Measurements from ENCODE around the gene DYSF. TPM values are rescaled to one million over a fixed set of nuclear protein-coding genes. Genes with fewer than 3 reads are reported as not detected.

Gene DYSF
- total and polyA plus RNA-seq, 2 donors (not counting 3 experiments of a cell fraction or from before 2014, with no cell fraction given): 50.9 to 152 TPM

- BruUV-seq (replicated peaks): no TSS peak
- intact Hi-C loops (cut with micrococcal nuclease) (no loop called here), dilution Hi-C loops (cut with MboI; ENCODE audit: extremely low pct_ligation_motif_present, low sequenced_read_pairs) (no loop called here)
- no peak for TF ChIP-seq FOS (IDR thresholded peaks at IDR 0.05; ENCODE audit: borderline replicate concordance, insufficient read depth, low read length)
- no peaks in the 10 kb centered on the region for H3K4me1 ChIP-seq (ENCODE audit: control insufficient read depth, extremely low read depth, insufficient read depth, low read length)
- no peak overlapping the region for H3K9ac ChIP-seq (replicated peaks; ENCODE audit: extremely low read depth, insufficient read depth, low read length)
- H3K79me2 ChIP-seq (ENCODE audit: control insufficient read depth, insufficient read depth, low read length): no peaks in the 10 kb centered on the region
- CTCF ChIA-PET: interaction anchor here (1.3 to 1.4 kb wide), 2 partner anchors 19 to 94 kb away, joined by 3 read pairs; no protein-coding TSS in a partner anchor
- no peak overlapping the region for H3K4me3 ChIP-seq (replicated peaks in 1 of 3; ENCODE audit: insufficient read depth in 1 of 3, low read depth in 1 of 3, low read length in 3 of 3)
- H3K9me1 ChIP-seq (replicated peaks; ENCODE audit: control insufficient read depth, extremely low read depth, insufficient read depth, low read length): no peaks in the 10 kb centered on the region
- no peak overlapping the region for H3K4me2 ChIP-seq (ENCODE audit: insufficient read depth, low read length)
- H3K27ac ChIP-seq (ENCODE audit: insufficient read depth, low read depth, low read length): no peak overlapping the region
- FAIRE-seq (no peak), DNase-seq (ENCODE audit: low read depth, low spot score) (no peak)
- H3K36me3 ChIP-seq (ENCODE audit: control insufficient read depth in 2 of 2, extremely low read depth in 1 of 2, insufficient read depth in 2 of 2, low read length in 2 of 2): no peaks in the 10 kb centered on the region
- peaks cover 0 to 4% of the 10 kb centered on the region in 2 experiments for H3K27me3 ChIP-seq (ENCODE audit: control insufficient read depth in 2 of 2, insufficient read depth in 2 of 2, low read length in 2 of 2)
- POLR2A ChIA-PET: interaction anchor here (0.9 kb wide), 1 partner anchor 12 kb away, joined by 3 read pairs; no protein-coding TSS in a partner anchor
- H4K20me1 ChIP-seq (replicated peaks; ENCODE audit: control insufficient read depth, extremely low read depth, insufficient read depth, low read length): no peaks in the 10 kb centered on the region
- no peaks in the 10 kb centered on the region for H3K9me3 ChIP-seq (replicated peaks; ENCODE audit: control insufficient read depth, insufficient read depth, low read length)
- H2AFZ ChIP-seq (ENCODE audit: low read depth, low read length): no peak overlapping the region
These were observed 250.8 kb downstream of the DYSF start for GRCh38 chr2:71704131-71704561.

DNA sequence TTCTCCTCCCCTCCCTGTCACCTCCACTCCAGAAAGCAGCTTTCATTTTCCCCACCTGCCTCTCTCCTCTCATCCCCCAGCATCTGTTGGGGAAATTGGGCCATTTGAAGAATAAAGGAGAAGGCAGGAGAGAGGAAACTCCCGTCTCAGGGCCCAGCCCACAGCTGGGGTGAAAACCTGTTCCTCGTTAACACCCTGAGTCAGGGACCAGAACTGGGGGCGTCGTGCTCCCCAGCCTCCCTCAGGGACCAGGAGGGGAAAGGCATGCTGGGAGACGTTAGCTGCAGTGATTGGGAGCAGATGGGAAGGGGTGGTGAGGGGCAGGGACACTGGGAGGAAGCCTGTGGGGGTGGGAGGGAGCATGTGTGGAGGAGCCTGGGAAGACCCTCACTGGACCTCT lies 251.3 kb downstream of the DYSF start:
- H4K20me1 ChIP-seq (replicated peaks; ENCODE audit: control insufficient read depth, extremely low read depth, insufficient read depth, low read length): no peaks in the 10 kb centered on the region
- ChIA-PET POLR2A (interaction anchor here (0.9 kb wide), 1 partner anchor 11 kb away, joined by 3 read pairs; no protein-coding TSS in a partner anchor), CTCF (interaction anchor here (1.3 to 1.4 kb wide), 2 partner anchors 18 to 94 kb away, joined by 3 read pairs; no protein-coding TSS in a partner anchor)
- no peaks in the 10 kb centered on the region for H3K4me1 ChIP-seq (ENCODE audit: control insufficient read depth, extremely low read depth, insufficient read depth, low read length)
- DNase-seq (ENCODE audit: low read depth, low spot score) (no peak), FAIRE-seq (no peak)
- H3K27me3 ChIP-seq (ENCODE audit: control insufficient read depth in 2 of 2, insufficient read depth in 2 of 2, low read length in 2 of 2): peaks cover 0 to 4% of the 10 kb centered on the region in 2 experiments
- no peak overlapping the region for H2AFZ ChIP-seq (ENCODE audit: low read depth, low read length)
- dilution Hi-C loops (cut with MboI; ENCODE audit: extremely low pct_ligation_motif_present, low sequenced_read_pairs) (no loop called here), intact Hi-C loops (cut with micrococcal nuclease) (no loop called here)
- H3K36me3 ChIP-seq (ENCODE audit: control insufficient read depth in 2 of 2, extremely low read depth in 1 of 2, insufficient read depth in 2 of 2, low read length in 2 of 2): no peaks in the 10 kb centered on the region
- H3K79me2 ChIP-seq (ENCODE audit: control insufficient read depth, insufficient read depth, low read length): no peaks in the 10 kb centered on the region
- no peak for TF ChIP-seq JUN (IDR thresholded peaks at IDR 0.05; ENCODE audit: borderline replicate concordance, insufficient read depth, insufficient read length, low read depth)
- no peak for TF ChIP-seq GATA2 (IDR thresholded peaks at IDR 0.05; ENCODE audit: insufficient read depth, insufficient read length, low read depth, low read length)
- no peak for TF ChIP-seq MAX (IDR thresholded peaks at IDR 0.05; ENCODE audit: insufficient read depth, insufficient read length)
- TF ChIP-seq EZH2 (IDR thresholded peaks at IDR 0.05; ENCODE audit: borderline replicate concordance, low read depth, low read length, severe bottlenecking): no peak
- TF ChIP-seq POLR2A (IDR thresholded peaks at IDR 0.05; ENCODE audit: low read depth, low read length): no peak
- no peak overlapping the region for H3K9ac ChIP-seq (replicated peaks; ENCODE audit: extremely low read depth, insufficient read depth, low read length)
- no peak overlapping the region for H3K4me2 ChIP-seq (ENCODE audit: insufficient read depth, low read length)
- no peak overlapping the region for H3K4me3 ChIP-seq (replicated peaks in 1 of 3; ENCODE audit: insufficient read depth in 1 of 3, low read depth in 1 of 3, low read length in 3 of 3)
- no peaks in the 10 kb centered on the region for H3K9me1 ChIP-seq (replicated peaks; ENCODE audit: control insufficient read depth, extremely low read depth, insufficient read depth, low read length)
- no peaks in the 10 kb centered on the region for H3K9me3 ChIP-seq (replicated peaks; ENCODE audit: control insufficient read depth, insufficient read depth, low read length)
- no peak overlapping the region for H3K27ac ChIP-seq (ENCODE audit: insufficient read depth, low read depth, low read length)
- BruUV-seq (replicated peaks): no TSS peak

All from endothelial cell of umbilical vein (primary cell).